GM23338 (cell line): ENCODE data around the gene CACNA1C. TPM values are rescaled to one million over a fixed set of nuclear protein-coding genes. Genes with fewer than 3 reads are reported as not detected.

Source experiments
- ATAC-seq: fragments of 200-7000 bp; cut with Tn5 transposase; 3 replicates; pipeline ENCODE4 v1.9.1; 2020
- DNase-seq: peaks from one replicate; pipeline ENCODE4 v3.0.0-alpha.2; 2015; ENCODE audit warnings: low spot score
- H2AFZ ChIP-seq: fragments of 200-600 bp; sonication (generic); 2 replicates; pipeline ENCODE4 v1.8.0; 2016; ENCODE audit warnings: antibody characterized with exemption, mild to moderate bottlenecking, moderate library complexity
- H3F3A ChIP-seq: fragments of 200-600 bp; sonication (generic); replicated peaks from 2 replicates; pipeline ENCODE4 v1.8.0; 2017; ENCODE audit warnings: antibody characterized with exemption, mixed run types, low read depth
- H3K27ac ChIP-seq: fragments of 200-600 bp; sonication (generic); 2 replicates; pipeline ENCODE4 v1.6.1; 2016; ENCODE audit warnings: low read depth
- H3K27me3 ChIP-seq: fragments of 200-600 bp; sonication (generic); 2 replicates; pipeline ENCODE4 v1.8.0; 2016; ENCODE audit warnings: mild to moderate bottlenecking, mixed run types, moderate library complexity; ENCODE audit not compliant: insufficient read depth
- H3K36me3 ChIP-seq: fragments of 200-600 bp; sonication (generic); 2 replicates; pipeline ENCODE4 v1.8.0; 2016; ENCODE audit warnings: mild to moderate bottlenecking; ENCODE audit not compliant: insufficient read depth
- H3K4me1 ChIP-seq: fragments of 200-600 bp; sonication (generic); 2 replicates; pipeline ENCODE4 v1.8.0; 2016; ENCODE audit warnings: mild to moderate bottlenecking, moderate library complexity; ENCODE audit not compliant: insufficient read depth
- H3K4me2 ChIP-seq: fragments of 200-600 bp; sonication (generic); 2 replicates; pipeline ENCODE4 v1.7.1; 2017; ENCODE audit warnings: mixed run types
- H3K4me3 ChIP-seq: fragments of 200-600 bp; sonication (generic); 2 replicates; pipeline ENCODE4 v1.6.1; 2016; ENCODE audit warnings: mixed run types
- H3K79me2 ChIP-seq: fragments of 200-600 bp; sonication (generic); replicated peaks from 2 replicates; pipeline ENCODE4 v1.8.0; 2017; ENCODE audit warnings: mild to moderate bottlenecking; ENCODE audit not compliant: insufficient read depth
- H3K9me2 ChIP-seq: fragments of 200-600 bp; sonication (generic); 2 replicates; pipeline ENCODE4 v1.8.0; 2017; ENCODE audit not compliant: insufficient read depth
- H4K20me1 ChIP-seq: fragments of 200-600 bp; sonication (generic); replicated peaks from 2 replicates; pipeline ENCODE4 v1.8.0; 2017; ENCODE audit warnings: mild to moderate bottlenecking; ENCODE audit not compliant: insufficient read depth
- H3K27ac Mint-ChIP-seq: 2 replicates; pipeline ENCODE4 v1.8.0; 2020; ENCODE audit warnings: inconsistent platforms, mild to moderate bottlenecking, moderate library complexity, mixed read lengths
- H3K27me3 Mint-ChIP-seq: 3 replicates; pipeline ENCODE4 v1.8.0; 2022; ENCODE audit warnings: low read depth, mild to moderate bottlenecking, moderate library complexity, mixed read lengths, inconsistent platforms; ENCODE audit not compliant: insufficient read depth, poor library complexity
- H3K36me3 Mint-ChIP-seq: 3 replicates; pipeline ENCODE4 v1.8.0; 2021; ENCODE audit warnings: low read depth, mild to moderate bottlenecking, inconsistent platforms, moderate library complexity, mixed read lengths
- H3K4me1 Mint-ChIP-seq: 3 replicates; pipeline ENCODE4 v1.8.0; 2020; ENCODE audit warnings: mild to moderate bottlenecking, inconsistent platforms, mixed read lengths
- H3K4me3 Mint-ChIP-seq: 3 replicates; pipeline ENCODE4 v1.8.0; 2021; ENCODE audit warnings: moderate library complexity, mild to moderate bottlenecking, inconsistent platforms, mixed read lengths
- H3K9me3 Mint-ChIP-seq: 3 replicates; pipeline ENCODE4 v1.8.0; 2020; ENCODE audit warnings: moderate library complexity, mild to moderate bottlenecking, inconsistent platforms, mixed read lengths
- CREB1 ChIP-seq: fragments of 250-450 bp; sonication (Bioruptor Pico); IDR thresholded peaks from 2 replicates; pipeline ENCODE4 v1.5.0; 2020; ENCODE audit warnings: low read depth, mild to moderate bottlenecking, moderate library complexity
- ETS1 ChIP-seq: IDR thresholded peaks from 2 replicates; pipeline ENCODE4 v1.6.1; 2016; ENCODE audit warnings: antibody characterized with exemption
- EZH2 ChIP-seq: fragments of 200-600 bp; sonication (generic); IDR thresholded peaks from one replicate; pipeline ENCODE4 v1.8.0; 2017; ENCODE audit warnings: antibody characterized with exemption, mild to moderate bottlenecking, low read depth; ENCODE audit not compliant: unreplicated experiment
- NANOG ChIP-seq: IDR thresholded peaks from 2 replicates; pipeline ENCODE4 v1.6.1; 2016; ENCODE audit warnings: antibody characterized with exemption, borderline replicate concordance
- POLR2AphosphoS5 ChIP-seq: IDR thresholded peaks from 2 replicates; pipeline ENCODE4 v1.6.1; 2016; ENCODE audit warnings: antibody characterized with exemption, low read depth
- REST ChIP-seq: IDR thresholded peaks from one replicate; pipeline ENCODE4 v1.6.1; 2018; ENCODE audit warnings: antibody characterized with exemption; ENCODE audit not compliant: unreplicated experiment
- STAT1 ChIP-seq: IDR thresholded peaks from one replicate; pipeline ENCODE4 v1.6.1; 2016; ENCODE audit warnings: antibody characterized with exemption; ENCODE audit not compliant: unreplicated experiment
- ZNF114 ChIP-seq: fragments of 250-450 bp; sonication (Bioruptor Pico); IDR thresholded peaks from 2 replicates; pipeline ENCODE4 v1.5.0; 2020; ENCODE audit warnings: mild to moderate bottlenecking, moderate library complexity
- ZNF331 ChIP-seq: fragments of 250-450 bp; sonication (Bioruptor Pico); IDR thresholded peaks from 2 replicates; pipeline ENCODE4 v1.5.0; 2020; ENCODE audit warnings: low read depth, mild to moderate bottlenecking, moderate library complexity
- ZNF462 ChIP-seq: fragments of 250-450 bp; sonication (Bioruptor Pico); IDR thresholded peaks from 2 replicates; pipeline ENCODE4 v1.5.0; 2020; ENCODE audit warnings: mild to moderate bottlenecking, moderate library complexity
- polyA plus RNA-seq: library from polyadenylated mRNA; unstranded; fragments of >200 nt; fragmentation: Nextera tagmentation; extraction: Ambion mirVana; gene quantifications from 2 replicates; pipeline ENCODE4 v1.2.1, GENCODE V29; 2016
- total RNA-seq: library from RNA; depleted of rRNA; stranded (reverse); fragments of >200 nt; shearing (Covaris generic); gene quantifications from 2 replicates; pipeline ENCODE4 v1.2.3, GENCODE V29; 2014

CACNA1C gene
- total and polyA plus RNA-seq, 2 experiments from 2014 or later: 0.78 to 2.1 TPM

- no peak overlapping the region for H2AFZ ChIP-seq
- H3K27me3 ChIP-seq: no peaks in the 10 kb centered on the region
- peaks cover 2% of the 10 kb centered on the region for H3K27me3 Mint-ChIP-seq
- H4K20me1 ChIP-seq: no peaks in the 10 kb centered on the region
- TF ChIP-seq REST (no peak), EZH2 (no peak), ZNF331 (no peak), ZNF462 (CRISPR knock-in tag) (no peak), NANOG (no peak), POLR2AphosphoS5 (no peak), ZNF114 (no peak), CREB1 (CRISPR knock-in tag) (no peak), STAT1 (no peak), ETS1 (no peak)
- H3K4me1 Mint-ChIP-seq: peaks cover 6% of the 10 kb centered on the region; the same call in 2 of the 3 replicates
- no peaks in the 10 kb centered on the region for H3K79me2 ChIP-seq
- no peaks in the 10 kb centered on the region for H3K36me3 ChIP-seq
- H3K4me1 ChIP-seq: no peaks in the 10 kb centered on the region
- no peaks in the 10 kb centered on the region for H3K9me3 Mint-ChIP-seq
- ATAC-seq: no peak
- no peak overlapping the region for H3K4me3 ChIP-seq
- no peaks in the 10 kb centered on the region for H3F3A ChIP-seq
- no peaks in the 10 kb centered on the region for H3K36me3 Mint-ChIP-seq
- peaks cover 8% of the 10 kb centered on the region; the same call in 1 of the 2 replicates for H3K9me2 ChIP-seq
- H3K27ac ChIP-seq: no peak overlapping the region
- H3K4me3 Mint-ChIP-seq: no peak overlapping the region
- no peak overlapping the region for H3K27ac Mint-ChIP-seq
- DNase-seq: no peak
- H3K4me2 ChIP-seq: no peak overlapping the region
These were observed 121.2 kb downstream of the CACNA1C start for GRCh38 chr12:2173971-2174370.
